Natural killer cell treated with Interleukin-12 subunit alpha and Interleukin-12 subunit beta and Interleukin-15 and Interleukin-18, amount 100 ng/mL, for 72 hours (primary cell): ENCODE measurements around the gene LITAFD. TPM values are rescaled to one million over a fixed set of nuclear protein-coding genes. Genes with fewer than 3 reads are reported as not detected.

Source experiments
- total RNA-seq, 2 donors: library from RNA; stranded (reverse); gene quantifications; one replicate each; pipeline ENCODE4 v1.2.3, GENCODE V29; 2022

Gene LITAFD
- total RNA-seq, 2 donors from 2014 or later, result not detected

Other genes with a start within 250 kb of the LITAFD start
- 1 to 10 TPM; 8.7 TPM for gene ABAT, start 207.7 kb upstream of the LITAFD start, total RNA-seq
- gene TMEM186, start 84.7 kb upstream of the LITAFD start, total RNA-seq, result 10 to 100 TPM; 11.8 to 12.1 TPM
- gene PMM2, start 84.5 kb upstream of the LITAFD start, total RNA-seq, result 100 to 1,000 TPM in 1 of 2 donors, 10 to 100 TPM in 1; 61.6 to 105 TPM
- 10 to 100 TPM; 66.5 to 70.7 TPM for gene CARHSP1, start 13.3 kb upstream of the LITAFD start, total RNA-seq
- 100 to 1,000 TPM; 161 to 180 TPM for gene USP7, start 81.6 kb downstream of the LITAFD start, total RNA-seq
- 10 to 100 TPM; 65.5 to 72.6 TPM for gene HAPSTR1, start 209.3 kb downstream of the LITAFD start, total RNA-seq